Fibroblast of mammary gland (primary cell): ENCODE measurements around the gene NOC2L.
A peak's percentile ranks its signal among the peaks of the same experiment; 100 is the strongest.

Experiments used
- DNase-seq: peaks from one replicate; pipeline ENCODE4 v3.0.0-alpha.2; 2010; ENCODE audit warnings: low read depth
- H3K4me3 ChIP-seq: 2 replicates; pipeline ENCODE4 v1.5.1; 2011; ENCODE audit warnings: low read depth, mild to moderate bottlenecking, low read length, moderate library complexity; ENCODE audit not compliant: control insufficient read depth
- CTCF ChIP-seq: conservative IDR thresholded peaks from 2 replicates; pipeline ENCODE4 v1.5.1; 2011; ENCODE audit warnings: low read depth, low read length, inconsistent platforms; ENCODE audit not compliant: control insufficient read depth, insufficient read depth

Gene NOC2L

GRCh38 chr1:911875-912739 is 46.9 kb downstream of the NOC2L start:
- H3K4me3 ChIP-seq = no peak overlapping the region
- no peak for TF ChIP-seq CTCF
- DNase-seq = no peak

- no peak overlapping the region for H3K4me3 ChIP-seq
- no peak for TF ChIP-seq CTCF
- DNase-seq = peak; percentile 32
These were observed 48.0 kb downstream of the NOC2L start for GRCh38 chr1:910881-911721.

GRCh38 chr1:910311-910880 is 48.7 kb downstream of the NOC2L start:
- H3K4me3 ChIP-seq = no peak overlapping the region
- DNase-seq = no peak
- TF ChIP-seq CTCF = no peak

GRCh38 chr1:909861-910310 is 49.2 kb downstream of the NOC2L start:
- TF ChIP-seq CTCF = no peak
- no peak overlapping the region for H3K4me3 ChIP-seq
- DNase-seq = no peak

- no peak for DNase-seq
- H3K4me3 ChIP-seq = no peak overlapping the region
- TF ChIP-seq CTCF = no peak
These were observed 50.4 kb downstream of the NOC2L start for GRCh38 chr1:908661-909060.

- no peak for TF ChIP-seq CTCF
- DNase-seq = no peak
- no peak overlapping the region for H3K4me3 ChIP-seq
These were observed 51.2 kb downstream of the NOC2L start for GRCh38 chr1:907611-908451.
